ENCODE data around the gene SAMD4A.

Gene SAMD4A

DNA sequence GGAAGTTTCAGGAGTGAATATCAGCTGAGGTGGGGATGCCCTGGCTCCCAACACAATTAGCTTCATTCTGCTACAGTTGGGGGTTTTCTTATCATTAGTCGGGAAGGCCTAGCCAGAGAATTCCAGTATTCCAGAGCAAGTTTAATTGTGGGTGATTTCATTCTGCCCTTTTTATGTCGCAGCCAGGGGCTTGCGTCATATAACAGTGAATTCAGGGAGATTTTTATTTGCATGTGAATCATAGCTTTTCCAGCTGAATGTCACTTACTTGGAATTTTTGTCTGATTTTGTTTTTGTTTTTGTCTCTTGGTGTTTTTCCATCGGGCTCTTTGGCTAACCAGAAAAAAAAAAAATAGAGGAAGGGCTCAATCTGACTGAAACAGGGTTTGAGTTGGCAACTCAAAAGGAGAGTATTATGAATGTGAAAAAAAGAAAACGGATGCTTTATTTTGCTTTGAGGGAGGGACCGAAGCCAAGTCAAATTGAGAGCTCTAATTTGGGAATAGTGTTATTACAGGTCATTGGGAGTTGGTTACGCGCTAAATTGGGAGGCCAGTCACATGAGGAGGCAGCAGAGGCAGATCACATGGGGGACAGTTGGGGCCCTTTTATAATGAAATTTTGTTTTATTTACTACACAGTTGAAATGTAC, 119.4 kb downstream of the SAMD4A start:
- no peak for FAIRE-seq

DNA sequence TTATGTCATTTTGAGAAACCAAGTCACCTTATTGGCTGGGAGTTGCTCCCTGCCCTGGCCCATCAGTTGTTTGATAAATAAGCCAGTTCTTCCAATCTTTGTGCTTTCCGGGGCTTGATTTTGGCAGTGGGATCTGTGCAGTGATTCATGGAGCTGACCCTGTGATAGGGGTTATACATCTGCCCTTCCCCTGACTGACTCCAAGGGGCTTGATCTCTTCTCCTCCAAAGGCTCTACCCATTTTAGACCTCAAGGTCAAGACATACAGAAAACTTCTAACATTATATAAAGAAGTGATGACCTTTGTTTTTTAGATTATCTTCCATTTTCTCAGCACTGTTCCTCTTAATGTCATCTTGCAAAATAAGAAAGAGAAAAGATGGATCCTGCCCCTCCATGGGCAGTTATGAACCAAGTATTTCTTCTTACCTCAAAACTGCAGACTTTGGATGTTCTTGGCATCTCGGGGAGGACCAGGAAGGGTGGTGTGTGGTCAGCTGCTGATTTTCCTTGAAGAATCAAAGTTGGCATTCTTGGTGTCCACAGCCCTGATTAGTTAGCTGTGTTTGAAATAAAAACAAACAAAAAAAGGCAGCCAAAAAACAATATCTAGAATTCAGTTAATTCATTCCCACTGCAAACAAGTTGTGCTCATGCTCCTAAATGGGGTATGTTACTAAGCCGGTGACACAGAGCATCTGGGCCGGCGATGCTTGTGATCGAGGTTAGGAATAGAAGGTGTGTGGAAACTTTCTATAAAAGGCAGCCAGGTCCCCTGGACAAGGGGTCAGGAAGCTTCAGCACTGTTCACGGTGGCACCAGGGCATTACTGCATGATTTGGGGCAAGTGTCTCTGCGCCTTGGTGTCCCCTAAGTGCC, 120.2 kb downstream of the SAMD4A start:
- no peak for FAIRE-seq

DNA sequence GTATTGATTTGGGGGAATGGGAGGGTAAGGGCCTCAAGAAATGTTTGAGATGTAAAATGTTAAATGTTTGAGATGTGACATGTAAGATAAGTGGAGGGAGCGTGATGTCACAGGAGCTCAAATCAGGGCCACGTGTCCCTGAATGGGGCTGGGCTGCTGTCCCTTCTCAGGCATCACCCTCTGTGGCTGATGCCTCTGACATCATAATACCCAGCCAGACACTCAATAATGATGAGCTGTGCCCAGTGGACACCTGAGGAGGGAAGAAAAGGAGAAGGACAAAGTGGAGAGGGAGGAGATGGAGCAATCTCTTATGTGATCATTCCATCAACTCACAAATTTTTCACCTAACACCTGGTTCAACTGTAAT, 120.8 kb downstream of the SAMD4A start:
- no peak for FAIRE-seq

DNA sequence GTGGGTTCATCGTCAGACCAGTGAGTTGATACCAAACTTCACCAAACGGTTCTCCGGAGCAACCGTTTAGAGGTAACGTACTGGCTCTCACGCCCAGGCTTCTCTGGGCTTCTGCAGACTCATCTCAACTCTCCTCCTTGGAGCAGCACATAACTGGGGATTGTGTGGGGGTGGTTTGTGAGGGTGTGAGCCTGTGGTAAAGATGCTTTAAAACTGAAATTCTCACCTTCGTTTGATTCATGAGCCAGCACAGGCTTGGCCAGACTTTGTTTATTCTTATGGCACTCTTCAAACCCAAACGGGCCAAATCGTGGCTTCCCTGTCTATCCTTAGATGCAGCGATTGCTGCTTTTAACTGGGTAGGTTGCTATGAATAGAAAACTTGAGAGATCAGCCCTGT, 121.3 kb downstream of the SAMD4A start:
- FAIRE-seq, result no peak

GRCh38 chr14:54689928-54690327, 123.0 kb downstream of the SAMD4A start:
- FAIRE-seq, result no peak

GRCh38 chr14:54690887-54691286, 124.0 kb downstream of the SAMD4A start:
- FAIRE-seq, result no peak

DNA sequence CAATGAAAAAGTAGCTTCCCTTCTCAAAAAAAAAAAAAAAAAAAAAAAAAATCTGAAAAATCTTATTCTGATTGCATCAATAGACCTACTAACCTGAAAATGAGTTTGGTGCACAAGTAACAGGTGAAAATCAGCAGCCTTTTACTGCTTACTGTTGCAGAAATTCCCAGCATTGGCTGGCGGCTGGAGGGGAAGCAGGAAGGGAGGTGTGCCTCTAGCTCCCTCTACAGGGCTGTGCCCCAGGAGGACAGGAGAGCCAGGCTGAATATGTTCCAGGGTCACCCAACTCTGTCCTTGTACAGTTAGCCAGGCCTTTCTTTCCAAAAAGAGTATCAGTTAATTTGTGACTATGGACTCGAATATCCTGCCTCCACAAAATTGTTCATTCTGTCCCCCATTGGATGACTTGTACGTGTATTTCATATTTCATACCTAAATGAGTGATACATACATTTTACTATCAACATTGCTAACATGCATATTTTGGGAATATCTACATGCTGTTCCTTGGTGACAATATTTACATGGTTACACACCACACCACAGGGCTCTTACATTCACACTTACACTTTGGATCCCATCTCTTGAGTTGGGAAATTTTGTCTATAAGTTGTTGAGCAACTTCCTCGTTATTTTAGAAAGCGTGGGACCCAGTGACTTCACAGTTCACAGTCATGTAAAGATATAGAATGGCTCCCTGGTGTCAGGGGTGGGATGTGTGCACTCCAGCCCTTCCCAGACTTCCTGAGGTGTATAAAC, 124.8 kb downstream of the SAMD4A start:
- no peak for FAIRE-seq

- FAIRE-seq, result no peak
Observed at GRCh38 chr14:54692284-54692772, 125.4 kb downstream of the SAMD4A start.

DNA sequence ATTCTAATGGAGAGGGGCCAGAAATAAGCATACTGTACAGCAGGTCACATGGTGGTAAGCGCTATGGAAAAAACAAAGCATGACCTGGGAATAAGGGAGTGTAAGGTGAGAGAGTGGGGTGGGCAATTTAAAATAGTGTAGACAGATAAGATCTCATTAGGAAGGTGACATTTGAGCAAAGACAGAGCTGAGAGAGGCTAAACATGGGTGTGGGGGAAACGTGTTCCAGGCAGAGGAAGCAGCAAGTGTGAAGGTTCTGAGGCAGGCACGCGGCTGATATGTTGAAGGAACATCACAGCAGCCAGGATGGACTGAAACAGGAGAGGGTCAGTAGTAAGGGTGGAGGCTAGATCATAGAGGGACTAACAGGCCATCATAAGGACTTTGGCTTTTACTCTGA, 126.8 kb downstream of the SAMD4A start:
- no peak for FAIRE-seq

DNA sequence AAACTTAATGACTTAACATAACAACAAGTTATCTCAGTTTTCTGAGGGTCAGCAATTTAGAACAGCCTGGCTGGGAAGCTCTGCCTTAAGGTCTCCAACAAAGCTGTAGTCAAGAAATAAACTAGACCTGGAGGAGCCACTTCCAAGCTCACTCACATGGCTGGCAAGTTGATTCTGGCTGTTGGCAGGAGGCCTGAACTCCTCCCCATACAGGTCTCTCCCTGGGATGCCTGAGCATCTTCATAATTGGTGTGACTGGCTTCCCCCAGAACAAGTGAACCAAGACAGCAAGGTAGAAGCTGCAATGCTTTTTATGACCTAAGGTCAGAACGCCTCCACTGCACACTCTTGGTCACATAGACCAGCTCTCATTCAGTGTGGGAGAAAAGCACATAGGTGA, 128.3 kb downstream of the SAMD4A start:
- FAIRE-seq, result no peak

DNA sequence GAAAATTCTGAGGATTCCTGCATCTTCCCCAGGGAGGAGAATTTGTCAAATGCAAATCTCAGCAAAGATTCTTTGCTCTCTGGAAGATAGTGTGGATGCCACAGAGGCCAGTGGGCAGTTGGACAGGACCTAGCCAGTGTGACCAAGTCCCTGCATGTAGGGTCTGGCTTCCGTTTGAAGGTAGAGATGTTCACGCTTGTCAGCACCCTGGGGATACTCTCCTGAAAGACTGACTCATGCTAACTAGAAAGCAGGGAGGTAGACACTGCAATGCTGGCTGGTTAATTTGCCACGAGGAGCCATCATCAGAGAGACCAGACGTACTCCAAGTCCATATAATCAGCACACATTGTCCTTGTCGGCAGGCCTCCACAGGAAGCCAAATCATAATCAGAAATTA, 130.1 kb downstream of the SAMD4A start:
- no peak for FAIRE-seq

GRCh38 chr14:54697803-54698202, 130.9 kb downstream of the SAMD4A start:
- FAIRE-seq, result no peak

DNA sequence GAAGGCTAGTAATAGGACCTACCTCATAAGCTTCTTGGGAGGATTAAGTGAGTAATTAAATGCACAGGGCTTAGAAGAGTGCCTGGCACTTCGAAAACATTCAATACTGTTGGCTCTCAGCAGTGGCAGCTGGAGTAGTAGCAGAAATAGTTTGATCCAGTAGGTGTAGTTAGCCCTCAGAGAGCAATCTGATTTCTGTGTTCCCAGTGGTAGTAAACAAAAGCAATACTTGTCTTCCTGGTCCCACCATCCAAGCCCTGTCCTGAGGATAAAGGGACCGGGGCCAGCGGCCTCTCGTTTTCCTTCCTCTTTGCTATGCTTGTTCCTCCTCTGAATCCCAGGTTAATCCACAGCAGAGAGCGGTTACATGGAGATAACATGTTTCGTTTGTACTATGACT, 131.6 kb downstream of the SAMD4A start:
- no peak for FAIRE-seq

GRCh38 chr14:54698966-54699530, 132.1 kb downstream of the SAMD4A start:
- no peak for FAIRE-seq

DNA sequence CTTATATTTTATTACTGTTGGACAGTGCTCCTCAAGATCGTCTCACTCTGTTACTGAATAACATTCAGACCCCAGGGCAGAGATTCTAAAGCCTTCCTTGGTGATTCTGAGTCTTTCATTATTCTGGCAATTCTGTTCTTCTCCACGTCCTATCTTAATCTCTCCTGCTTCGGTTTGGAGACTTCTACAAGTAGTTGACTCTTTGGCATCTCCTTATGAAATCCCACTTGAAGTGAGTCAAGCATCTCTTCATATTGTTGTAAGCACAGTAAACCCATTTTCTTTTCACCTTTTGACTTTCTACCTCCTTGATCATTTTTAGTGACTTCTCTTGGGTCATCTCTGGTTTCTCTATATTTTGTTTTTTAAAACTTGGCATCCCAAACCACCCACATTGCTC, 132.8 kb downstream of the SAMD4A start:
- FAIRE-seq, result no peak

DNA sequence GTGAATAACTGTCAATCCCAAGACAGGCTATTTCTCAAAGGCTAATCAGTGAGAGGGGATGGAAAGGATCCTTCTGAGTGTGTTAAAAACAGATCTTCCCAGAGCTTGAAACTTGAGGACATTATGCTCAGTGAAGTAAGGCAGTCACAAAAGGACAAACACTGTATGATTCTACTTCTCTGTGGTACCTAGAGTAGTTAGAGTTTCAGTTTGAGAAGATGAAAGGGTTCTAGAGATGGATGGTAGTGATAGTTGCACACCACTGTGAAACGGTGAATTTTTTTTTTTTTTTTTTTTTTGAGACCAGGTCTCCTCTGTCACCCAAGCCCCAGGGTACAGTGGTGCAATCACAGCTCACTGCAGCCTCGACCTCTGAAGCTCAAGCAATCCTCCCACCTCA, 133.8 kb downstream of the SAMD4A start:
- no peak for FAIRE-seq

DNA sequence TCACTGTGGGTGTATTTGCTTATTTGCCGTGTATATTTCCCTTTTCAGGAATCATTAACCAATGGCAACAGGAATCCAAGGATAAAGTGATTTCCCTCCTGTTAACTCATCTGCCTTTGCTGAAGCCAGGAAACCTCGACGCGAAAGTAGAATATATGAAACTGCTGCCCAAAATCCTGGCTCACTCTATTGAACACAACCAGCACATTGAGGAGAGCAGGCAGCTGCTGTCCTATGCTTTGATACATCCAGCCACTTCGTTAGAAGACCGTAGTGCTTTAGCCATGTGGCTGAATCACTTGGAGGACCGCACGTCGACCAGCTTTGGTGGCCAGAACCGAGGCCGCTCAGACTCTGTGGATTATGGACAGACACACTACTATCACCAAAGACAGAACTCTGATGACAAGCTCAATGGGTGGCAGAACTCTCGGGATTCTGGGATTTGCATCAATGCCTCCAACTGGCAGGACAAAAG, 135.1 kb downstream of the SAMD4A start:
- FAIRE-seq, result no peak

- FAIRE-seq, result no peak
Observed at GRCh38 chr14:54702492-54702891, 135.6 kb downstream of the SAMD4A start.

DNA sequence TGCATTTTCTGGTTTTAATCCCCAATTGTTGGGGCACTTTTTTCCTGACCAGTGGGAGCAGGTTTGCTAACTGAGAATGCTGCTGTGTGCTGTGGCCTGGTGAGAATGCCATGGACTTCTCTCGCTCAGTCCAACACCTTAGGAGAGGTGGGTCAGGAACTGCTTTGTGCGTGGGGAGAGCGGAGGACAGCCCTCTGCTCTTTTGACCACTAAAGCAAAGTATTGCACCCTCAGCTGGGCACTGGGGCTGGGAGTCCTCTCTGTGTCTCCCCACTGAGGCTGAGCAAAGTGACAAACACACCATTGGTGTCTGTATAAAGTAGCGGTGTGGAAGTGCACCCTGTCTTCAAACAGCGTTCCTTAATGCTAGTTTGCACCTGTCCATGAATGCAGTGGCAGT, 136.2 kb downstream of the SAMD4A start:
- FAIRE-seq, result no peak

GRCh38 chr14:54703724-54704123, 136.8 kb downstream of the SAMD4A start:
- FAIRE-seq, result no peak

DNA sequence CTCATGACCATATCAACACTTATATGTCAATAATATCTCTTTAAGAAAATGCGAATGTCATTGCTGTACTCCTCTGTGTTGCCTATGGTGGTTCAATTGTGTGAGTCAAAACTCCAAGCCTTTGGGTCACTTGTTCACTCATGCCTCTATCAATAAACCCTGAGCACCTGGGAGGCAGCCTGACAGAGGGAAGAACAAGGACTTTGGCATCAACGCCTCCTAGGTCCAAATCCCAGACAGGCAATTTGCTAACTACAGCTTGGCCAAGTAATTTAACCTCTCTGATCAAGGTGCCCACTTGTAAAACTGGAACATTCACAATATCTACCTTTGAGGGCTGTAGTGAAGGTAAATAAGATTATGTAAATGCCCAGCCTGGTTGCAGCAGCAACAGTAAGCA, 137.8 kb downstream of the SAMD4A start:
- no peak for FAIRE-seq

DNA sequence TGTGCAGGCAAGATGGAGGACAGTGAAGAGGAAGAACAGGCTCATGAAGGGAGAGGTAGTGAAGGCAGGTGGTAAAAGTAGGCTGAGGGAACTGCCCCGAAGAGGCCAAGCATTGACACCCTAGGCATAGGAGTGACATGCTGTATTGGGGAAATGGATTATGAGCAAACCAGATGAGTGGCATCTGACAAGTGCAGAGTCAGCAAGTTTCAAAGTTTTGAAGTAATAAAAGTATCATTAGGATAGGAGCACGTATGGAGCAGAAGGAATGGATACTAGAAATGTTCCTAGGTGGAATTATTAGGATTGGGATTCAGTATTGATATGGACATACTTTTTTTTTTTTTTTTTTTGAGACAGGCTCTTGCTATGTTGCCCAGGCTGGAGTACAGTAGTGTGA, 139.8 kb downstream of the SAMD4A start:
- no peak for FAIRE-seq

DNA sequence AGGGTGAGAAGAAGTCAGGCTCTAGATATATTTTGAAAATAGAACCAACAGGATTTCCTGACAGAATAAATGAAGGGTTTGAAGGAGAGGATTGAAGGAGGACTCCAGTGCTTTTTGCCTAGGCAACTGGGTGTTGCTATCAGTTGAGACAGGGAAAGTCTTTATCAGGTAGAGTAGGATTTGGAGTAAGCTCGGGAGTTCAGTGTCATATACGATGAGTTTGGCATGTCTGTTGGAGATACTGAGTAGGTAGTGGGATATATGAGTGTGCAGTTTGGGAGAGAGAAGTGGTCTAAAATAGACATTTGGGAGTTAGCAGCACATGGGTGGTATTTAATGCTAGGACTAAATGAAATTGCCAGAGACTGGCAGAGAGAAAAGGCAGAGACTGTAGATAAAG, 141.2 kb downstream of the SAMD4A start:
- no peak for FAIRE-seq
